Natural killer cell treated with Interleukin-12 subunit alpha and Interleukin-12 subunit beta and Interleukin-15 and Interleukin-18, amount 100 ng/mL, for 72 hours (primary cell): ENCODE results near the gene CEP63. TPM values are rescaled to one million over a fixed set of nuclear protein-coding genes. Genes with fewer than 3 reads are reported as not detected.

Source experiments
- ATAC-seq, 2 donors: fragments of 150-1000 bp; cut with Tn5 transposase in 1 of 2; sonication (Bioruptor Pico), chemical (Tn5 transposase) in 1 of 2; 2 replicates each; pipeline ENCODE4 v1.10.0; 2021
- DNase-seq: peaks from one replicate; pipeline ENCODE4 v3.0.0; 2022; ENCODE audit warnings: low spot score
- H3K27ac Mint-ChIP-seq, 2 donors: 1 replicate in 1 of 2; 2 replicates in 1 of 2; pipeline ENCODE4 v1.8.0; 2022; ENCODE audit warnings: mixed read lengths in 2 of 2, mild to moderate bottlenecking in 1 of 2, moderate library complexity in 1 of 2
- H3K27me3 Mint-ChIP-seq, 2 donors: 1 replicate in 1 of 2; 2 replicates in 1 of 2; pipeline ENCODE4 v1.8.0; 2022; ENCODE audit warnings: mixed read lengths in 2 of 2
- H3K36me3 Mint-ChIP-seq: one replicate; pipeline ENCODE4 v1.8.0; 2022; ENCODE audit warnings: mixed read lengths
- H3K4me1 Mint-ChIP-seq, 2 donors: 1 replicate in 1 of 2; 2 replicates in 1 of 2; pipeline ENCODE4 v1.8.0; 2022; ENCODE audit warnings: low read depth in 2 of 2, mixed read lengths in 2 of 2, mild to moderate bottlenecking in 1 of 2
- H3K4me3 Mint-ChIP-seq: one replicate; pipeline ENCODE4 v1.8.0; 2022; ENCODE audit warnings: mixed read lengths
- H3K9me3 Mint-ChIP-seq: 2 replicates; pipeline ENCODE4 v1.8.0; 2022; ENCODE audit warnings: mixed read lengths
- total RNA-seq, 2 donors: library from RNA; stranded (reverse); gene quantifications; one replicate each; pipeline ENCODE4 v1.2.3, GENCODE V29; 2022

The CEP63 gene
- total RNA-seq, 2 donors from 2014 or later, result 17.1 to 24.1 TPM

DNA sequence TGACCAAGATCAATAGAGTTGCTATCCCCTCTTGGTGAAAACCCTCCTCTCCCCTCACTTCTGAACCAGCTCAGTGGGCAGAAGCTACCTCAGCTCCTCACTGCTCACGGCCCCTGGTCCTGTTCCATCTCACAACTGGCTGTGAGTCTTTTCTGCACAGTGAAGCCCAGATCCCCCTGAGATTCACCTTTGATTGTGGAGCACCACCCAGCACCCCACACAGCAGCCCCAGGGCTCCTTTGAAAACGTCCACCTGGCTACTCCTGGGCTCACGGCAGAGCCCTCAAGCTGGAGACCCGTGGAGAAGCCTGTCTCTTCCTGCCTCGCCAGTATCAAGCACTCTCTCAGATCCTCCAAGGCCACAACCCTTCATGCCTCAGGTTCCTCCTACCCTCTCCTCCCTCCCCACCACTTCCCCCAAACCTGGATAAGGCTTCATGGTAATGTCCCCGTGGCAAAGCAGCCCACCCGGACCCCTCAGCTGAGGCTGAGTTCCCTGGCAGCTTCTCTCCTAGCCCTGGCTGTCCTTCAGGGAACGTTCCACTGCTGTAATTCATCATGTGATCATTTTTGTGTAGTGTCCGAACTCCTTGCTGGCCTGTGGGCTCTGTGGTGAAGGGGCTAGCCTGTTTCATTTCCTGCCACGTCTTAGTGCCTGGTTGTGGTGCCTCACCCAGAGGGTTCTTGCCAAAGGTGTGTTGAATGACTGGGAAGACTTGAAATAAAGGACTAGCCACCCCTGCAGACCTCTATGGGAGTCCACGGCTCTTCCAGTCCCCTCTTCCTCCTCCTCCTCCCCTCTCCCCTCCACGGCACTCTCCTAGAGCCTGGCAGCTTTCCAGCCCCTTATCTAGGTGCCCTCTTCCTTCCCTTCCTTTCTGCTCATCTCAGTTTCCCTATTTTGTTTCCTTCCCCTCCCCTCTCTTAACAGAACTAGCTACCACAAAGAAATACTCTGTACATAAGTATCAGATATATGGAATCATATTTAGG, 120.5 kb downstream of the CEP63 start:
- Mint-ChIP-seq H3K4me1 (peaks cover 0 to 6% of the 10 kb centered on the region in 2 donors), H3K27me3 (peaks cover 8 to 16% of the 10 kb centered on the region in 2 donors), H3K27ac (peak overlapping the region in 1 of 2 donors; percentile 21), H3K4me3 (peak overlapping the region; percentile 4), H3K9me3 (no peaks in the 10 kb centered on the region), H3K36me3 (no peaks in the 10 kb centered on the region)
- ATAC-seq (no peak), DNase-seq (no peak)

DNA sequence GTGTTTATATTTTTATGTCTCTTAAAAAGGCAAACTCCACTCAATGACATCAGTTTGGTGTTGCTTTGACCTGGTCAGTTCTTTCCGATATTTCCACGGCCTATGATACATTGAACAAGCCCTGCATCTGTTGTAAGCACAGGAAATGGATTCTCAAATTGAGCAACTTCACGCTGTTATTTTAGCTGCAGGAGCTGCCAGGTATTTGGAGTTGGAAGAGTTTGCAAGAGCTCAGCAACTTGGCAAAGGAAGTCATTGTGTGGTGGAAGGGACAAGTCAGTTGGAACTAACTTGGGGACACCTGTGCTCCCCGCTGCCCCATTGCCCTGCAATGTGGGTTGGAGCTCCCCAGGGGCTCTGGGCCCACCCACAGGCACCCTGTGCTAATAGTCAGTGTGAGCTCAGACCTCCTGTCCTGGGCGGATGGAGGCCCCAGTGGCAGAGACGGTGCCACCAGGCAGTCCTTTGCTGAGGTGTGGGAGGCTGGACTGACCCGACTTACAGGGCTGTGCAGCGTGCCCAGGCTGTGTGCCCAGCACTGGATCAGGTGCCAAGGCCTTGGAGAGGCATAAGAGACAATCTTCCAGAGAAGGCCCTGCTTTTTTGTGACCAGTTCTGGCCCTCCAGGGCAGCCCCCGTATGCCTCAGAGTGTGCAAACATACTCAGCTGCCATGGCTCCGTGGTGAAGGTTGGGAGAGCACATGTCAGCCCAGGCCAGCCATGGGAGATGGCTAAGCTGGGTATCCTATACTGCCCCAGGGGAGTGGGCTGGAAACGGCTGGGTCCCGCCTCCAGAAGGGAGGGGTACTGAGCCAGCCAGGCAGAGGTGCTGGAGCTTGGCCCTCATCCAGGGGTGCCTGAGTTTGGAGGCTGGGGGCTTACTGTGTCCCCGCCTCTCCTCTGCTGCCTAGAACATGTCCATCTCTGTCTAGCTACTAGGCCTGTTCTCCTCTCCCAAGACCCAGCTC, 121.5 kb downstream of the CEP63 start:
- Mint-ChIP-seq H3K4me1 (peaks cover 0 to 6% of the 10 kb centered on the region in 2 donors), H3K4me3 (no peak overlapping the region), H3K9me3 (no peaks in the 10 kb centered on the region), H3K36me3 (no peaks in the 10 kb centered on the region), H3K27me3 (peaks cover 10 to 16% of the 10 kb centered on the region in 2 donors), H3K27ac (peak overlapping the region in 1 of 2 donors; percentile 21)
- ATAC-seq (no peak), DNase-seq (no peak)

DNA sequence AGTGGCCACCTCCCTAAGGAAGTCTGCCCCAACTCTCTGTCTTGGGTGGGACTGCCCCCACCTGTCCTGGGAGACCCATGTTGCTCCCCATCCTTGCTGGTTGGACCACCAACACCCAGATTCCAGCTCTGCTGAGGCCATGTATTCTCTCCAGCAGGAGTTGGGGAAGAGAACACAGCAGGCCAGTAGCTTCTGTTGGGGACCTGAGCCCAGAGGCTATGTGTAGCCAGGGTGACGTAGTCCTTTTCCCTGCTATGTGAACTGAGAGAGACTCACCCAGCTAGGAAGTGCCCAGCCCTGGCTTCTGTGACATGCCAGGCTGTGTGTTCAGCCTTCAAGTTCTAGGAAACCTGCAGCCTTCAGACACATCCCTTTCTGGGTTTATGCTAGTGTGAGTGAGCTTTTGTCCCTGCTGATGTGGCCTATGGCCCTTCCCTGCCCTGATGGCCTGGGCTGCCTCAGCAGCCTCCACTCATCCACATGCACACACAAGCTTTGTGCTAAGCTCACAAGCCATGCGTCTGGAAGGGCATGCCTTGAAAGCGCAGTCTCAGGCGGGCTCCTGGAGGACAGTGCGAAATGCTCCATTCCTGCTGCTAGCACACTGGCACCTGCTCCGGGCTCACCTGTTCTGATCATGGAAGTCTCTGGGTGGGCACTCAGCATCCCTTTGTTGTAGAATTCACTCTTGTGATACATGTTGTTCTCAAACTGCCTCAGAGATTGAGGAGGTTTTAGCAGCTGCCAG, 122.3 kb downstream of the CEP63 start:
- ATAC-seq (no peak), DNase-seq (no peak)
- Mint-ChIP-seq H3K9me3 (no peaks in the 10 kb centered on the region), H3K4me3 (no peak overlapping the region), H3K27ac (no peak overlapping the region), H3K36me3 (no peaks in the 10 kb centered on the region), H3K4me1 (peaks cover 0 to 6% of the 10 kb centered on the region in 2 donors), H3K27me3 (peaks cover 10 to 22% of the 10 kb centered on the region in 2 donors)

DNA sequence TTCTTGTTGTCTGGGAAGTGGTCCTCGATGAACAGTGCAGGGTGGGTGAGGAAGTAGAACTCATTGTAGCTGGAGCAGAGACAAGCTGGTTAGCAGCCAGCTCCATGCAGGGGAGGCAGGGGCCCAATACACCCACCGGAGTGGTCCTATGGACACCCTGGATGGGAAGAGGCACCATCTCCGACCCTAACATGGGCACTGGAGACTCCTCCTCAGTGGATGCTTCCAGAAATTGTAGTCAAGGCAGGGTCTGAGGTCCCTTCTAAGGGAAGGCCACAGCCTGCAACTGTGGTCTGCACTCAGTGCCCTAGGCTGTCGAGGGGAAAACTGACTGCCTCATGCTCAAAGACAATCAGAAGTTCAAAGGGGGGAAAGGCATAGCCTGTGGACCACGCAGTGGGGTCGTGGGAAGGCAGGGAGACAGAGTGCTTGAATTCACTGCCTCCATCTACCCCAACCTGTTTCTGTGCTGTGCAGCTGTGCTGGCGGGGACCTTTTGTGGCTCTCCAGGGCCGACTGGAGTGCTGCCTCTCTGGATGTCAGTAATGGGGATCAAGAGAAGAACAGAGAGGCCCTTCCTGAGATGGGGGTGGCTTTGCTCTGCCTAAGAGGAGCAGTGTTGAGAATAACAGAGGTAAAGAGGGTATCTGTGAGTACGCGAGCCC, 123.0 kb downstream of the CEP63 start:
- no peaks in the 10 kb centered on the region for H3K9me3 Mint-ChIP-seq
- peaks cover 0 to 6% of the 10 kb centered on the region in 2 donors for H3K4me1 Mint-ChIP-seq
- H3K36me3 Mint-ChIP-seq, result no peaks in the 10 kb centered on the region
- H3K27ac Mint-ChIP-seq, result no peak overlapping the region
- H3K27me3 Mint-ChIP-seq, result peaks cover 10 to 22% of the 10 kb centered on the region in 2 donors
- DNase-seq (no peak), ATAC-seq (no peak)
- H3K4me3 Mint-ChIP-seq, result no peak overlapping the region

DNA sequence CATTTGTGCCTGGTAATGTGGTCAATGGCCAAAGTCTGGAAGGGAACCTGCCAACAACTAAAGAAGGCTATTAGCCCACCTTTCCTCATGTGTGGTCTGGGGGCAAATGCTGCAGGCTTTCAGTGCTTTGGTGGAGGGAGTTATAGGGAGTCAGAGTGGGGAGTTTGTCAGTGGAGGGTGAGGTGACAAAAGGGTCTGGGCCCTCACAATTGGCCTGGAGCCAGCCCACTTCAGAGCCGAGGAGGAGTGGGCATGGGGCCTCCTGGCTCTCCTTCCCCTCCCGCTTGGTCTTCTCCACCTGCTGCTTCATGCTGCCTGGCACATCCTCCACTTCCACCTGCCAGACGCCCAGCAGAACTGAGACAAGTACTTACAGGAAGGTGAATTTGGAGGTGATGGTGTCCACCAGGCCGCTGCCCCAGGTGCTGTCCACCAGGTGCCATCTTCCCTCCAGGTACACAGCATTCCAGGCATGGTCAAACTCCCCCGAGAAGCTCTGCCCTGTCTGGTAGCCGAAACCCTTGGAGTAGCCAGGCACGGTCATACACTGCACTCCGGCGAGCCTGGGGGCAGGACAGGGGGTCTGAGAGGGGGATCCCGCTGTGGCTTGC, 124.1 kb downstream of the CEP63 start:
- no peak overlapping the region for H3K27ac Mint-ChIP-seq

DNA sequence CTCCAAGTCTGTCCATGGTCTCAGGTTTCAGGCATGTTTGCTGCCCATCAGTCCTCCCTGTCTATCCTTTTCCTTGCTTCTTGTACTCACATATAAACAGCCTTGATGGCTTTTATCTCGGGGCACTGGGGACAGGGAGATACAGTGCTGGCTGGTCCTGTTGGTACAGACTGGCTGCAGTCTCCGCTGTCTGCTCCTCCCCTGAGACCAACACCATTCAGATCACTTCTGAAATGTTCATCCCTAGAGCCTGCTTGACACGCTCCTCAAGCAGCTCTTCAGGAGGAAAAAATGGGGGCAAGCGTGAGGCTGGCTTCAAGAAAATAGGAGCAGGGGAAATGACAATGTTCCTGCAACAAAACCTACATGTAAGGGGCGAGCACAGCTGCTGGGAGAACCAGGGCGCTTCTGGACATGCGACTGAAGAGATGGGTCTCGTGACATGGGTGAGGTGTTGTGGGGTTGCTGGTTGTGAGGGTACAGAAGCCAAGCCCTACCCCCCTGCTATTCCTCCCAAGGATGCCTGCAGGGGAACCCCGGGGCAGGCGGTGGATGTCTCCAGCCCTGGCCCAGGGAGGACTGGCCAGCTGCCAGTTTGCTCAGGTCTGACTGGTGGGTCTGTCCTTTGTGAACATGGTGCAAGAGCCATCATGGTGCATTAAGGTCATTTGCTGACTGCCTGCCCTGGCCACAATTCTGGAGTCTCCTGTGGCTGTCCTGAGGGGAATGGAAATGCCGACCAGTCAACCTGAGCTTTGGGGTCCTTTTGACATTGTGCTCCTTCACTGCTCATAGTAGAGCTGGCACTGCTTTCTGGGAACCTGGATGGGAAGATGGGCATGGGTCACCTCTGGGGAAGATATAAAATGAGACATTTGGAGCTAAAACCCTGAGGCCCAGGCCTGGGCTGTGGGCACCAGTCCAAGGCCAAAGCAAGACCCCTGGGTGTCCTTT, 124.9 kb downstream of the CEP63 start:
- no peak overlapping the region for H3K4me3 Mint-ChIP-seq
- H3K36me3 Mint-ChIP-seq, result no peaks in the 10 kb centered on the region
- H3K9me3 Mint-ChIP-seq, result no peaks in the 10 kb centered on the region
- no peak for DNase-seq
- ATAC-seq, result no peak
- peaks cover 10 to 19% of the 10 kb centered on the region in 2 donors for H3K27me3 Mint-ChIP-seq
- H3K27ac Mint-ChIP-seq, result no peak overlapping the region
- H3K4me1 Mint-ChIP-seq, result peaks cover 0 to 6% of the 10 kb centered on the region in 2 donors

More for the DNA sequence above, 124.1 kb downstream of the CEP63 start:
- H3K36me3 Mint-ChIP-seq, result no peaks in the 10 kb centered on the region
- H3K4me3 Mint-ChIP-seq, result no peak overlapping the region
- ATAC-seq (no peak), DNase-seq (no peak)
- peaks cover 10 to 22% of the 10 kb centered on the region in 2 donors for H3K27me3 Mint-ChIP-seq
- no peaks in the 10 kb centered on the region for H3K9me3 Mint-ChIP-seq
- H3K4me1 Mint-ChIP-seq, result peaks cover 0 to 6% of the 10 kb centered on the region in 2 donors

DNA sequence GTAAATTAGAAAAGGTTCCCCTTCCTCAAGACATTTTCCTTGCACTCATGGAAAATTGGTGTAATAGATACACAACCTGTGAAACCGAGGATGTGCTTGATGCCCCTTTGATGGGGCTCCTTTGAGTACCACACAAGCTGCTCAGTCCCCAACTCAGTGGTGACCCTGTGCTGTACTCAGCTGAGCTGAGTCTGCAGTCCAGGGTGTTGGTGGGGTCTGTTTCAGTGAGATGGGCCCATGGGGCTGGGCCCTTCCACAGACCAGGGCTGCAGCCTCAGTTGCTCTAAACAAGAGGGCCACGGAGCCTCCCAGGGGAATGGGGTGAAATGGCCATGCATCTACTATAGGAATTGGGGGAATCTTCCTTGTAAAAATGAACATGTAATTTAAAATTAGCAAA, 125.7 kb downstream of the CEP63 start:
- no peak overlapping the region for H3K4me3 Mint-ChIP-seq
- no peak for ATAC-seq
- no peak overlapping the region for H3K27ac Mint-ChIP-seq
- peaks cover 0 to 4% of the 10 kb centered on the region in 2 donors for H3K4me1 Mint-ChIP-seq
- no peak for DNase-seq
- H3K36me3 Mint-ChIP-seq, result no peaks in the 10 kb centered on the region
- H3K9me3 Mint-ChIP-seq, result no peaks in the 10 kb centered on the region
- H3K27me3 Mint-ChIP-seq, result peaks cover 8 to 13% of the 10 kb centered on the region in 2 donors

DNA sequence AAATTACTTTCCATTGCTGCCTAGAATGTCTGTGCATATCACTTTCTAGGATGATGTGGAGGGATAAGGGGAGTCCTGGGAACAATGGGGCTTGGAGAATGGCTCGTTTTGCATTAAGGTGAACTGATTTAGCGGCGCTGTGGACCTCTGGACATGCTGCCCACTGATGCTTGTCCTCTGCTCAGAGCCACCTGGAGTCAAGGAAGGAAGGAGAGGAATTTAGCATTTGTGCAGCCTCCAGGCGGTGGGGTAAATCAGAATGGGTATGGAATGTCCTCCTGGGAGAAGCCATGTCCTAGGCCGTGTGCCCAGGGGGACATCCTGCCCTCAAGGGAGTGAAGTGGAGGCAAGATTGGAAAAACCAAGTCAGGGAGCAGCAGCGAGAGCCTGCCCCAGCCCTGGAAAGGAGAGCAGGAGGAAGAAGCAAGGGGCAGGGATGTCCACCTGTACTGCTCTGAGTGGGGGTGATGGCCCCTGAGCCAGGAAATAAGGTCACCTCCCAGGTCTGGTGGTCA, 127.2 kb downstream of the CEP63 start:
- ATAC-seq (no peak), DNase-seq (no peak)
- H3K4me3 Mint-ChIP-seq, result no peak overlapping the region
- no peaks in the 10 kb centered on the region for H3K9me3 Mint-ChIP-seq
- H3K4me1 Mint-ChIP-seq, result no peaks in the 10 kb centered on the region
- H3K36me3 Mint-ChIP-seq, result no peaks in the 10 kb centered on the region
- H3K27me3 Mint-ChIP-seq, result peaks cover 2 to 6% of the 10 kb centered on the region in 2 donors
- H3K27ac Mint-ChIP-seq, result no peak overlapping the region

DNA sequence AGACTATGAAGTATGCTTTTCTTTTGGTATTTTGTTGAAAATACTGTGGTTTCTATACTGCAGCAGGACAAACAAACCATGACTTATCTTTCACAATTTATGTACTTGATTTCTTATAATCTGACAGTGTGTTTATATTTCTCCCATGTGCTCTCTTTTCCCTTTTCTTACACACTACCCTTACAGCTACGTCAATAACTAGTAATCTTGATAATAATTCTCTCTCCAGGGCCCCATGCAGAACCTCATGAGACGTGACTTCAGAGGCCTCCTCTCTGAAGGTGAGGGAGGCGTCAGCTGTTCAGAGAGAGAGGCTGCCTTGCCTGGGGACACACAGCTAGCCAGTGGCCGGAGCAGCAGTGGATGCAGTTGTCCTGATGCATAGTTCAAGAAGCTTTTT, 129.1 kb downstream of the CEP63 start:
- no peaks in the 10 kb centered on the region for H3K9me3 Mint-ChIP-seq
- H3K27me3 Mint-ChIP-seq, result peaks cover 2 to 6% of the 10 kb centered on the region in 2 donors
- no peaks in the 10 kb centered on the region for H3K36me3 Mint-ChIP-seq
- ATAC-seq (no peak), DNase-seq (no peak)
- H3K4me3 Mint-ChIP-seq, result no peak overlapping the region
- no peak overlapping the region for H3K27ac Mint-ChIP-seq
- no peaks in the 10 kb centered on the region for H3K4me1 Mint-ChIP-seq

DNA sequence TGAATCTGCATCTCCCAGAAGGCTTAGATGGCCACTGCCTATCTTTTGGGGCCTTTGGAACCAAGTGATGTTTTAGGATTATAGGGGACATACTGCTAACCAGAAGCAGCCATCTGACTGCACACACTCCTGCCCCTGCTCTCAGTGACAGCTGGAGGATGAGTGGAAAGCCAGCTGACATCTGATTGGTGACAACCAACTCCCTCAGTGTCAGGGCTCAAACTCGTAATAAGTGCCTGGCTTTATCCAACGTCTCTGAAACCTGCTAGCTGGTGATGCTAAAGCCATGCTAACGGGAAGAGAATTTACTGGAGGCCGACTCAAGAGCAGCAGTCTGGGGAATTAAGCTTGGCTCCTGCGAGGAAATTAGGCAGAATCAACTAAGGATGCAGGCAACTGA, 129.9 kb downstream of the CEP63 start:
- no peaks in the 10 kb centered on the region for H3K9me3 Mint-ChIP-seq
- no peak overlapping the region for H3K4me3 Mint-ChIP-seq
- H3K27ac Mint-ChIP-seq, result no peak overlapping the region
- no peaks in the 10 kb centered on the region for H3K4me1 Mint-ChIP-seq
- H3K27me3 Mint-ChIP-seq, result peaks cover 2 to 6% of the 10 kb centered on the region in 2 donors
- H3K36me3 Mint-ChIP-seq, result no peaks in the 10 kb centered on the region
- no peak for DNase-seq
- ATAC-seq, result no peak

DNA sequence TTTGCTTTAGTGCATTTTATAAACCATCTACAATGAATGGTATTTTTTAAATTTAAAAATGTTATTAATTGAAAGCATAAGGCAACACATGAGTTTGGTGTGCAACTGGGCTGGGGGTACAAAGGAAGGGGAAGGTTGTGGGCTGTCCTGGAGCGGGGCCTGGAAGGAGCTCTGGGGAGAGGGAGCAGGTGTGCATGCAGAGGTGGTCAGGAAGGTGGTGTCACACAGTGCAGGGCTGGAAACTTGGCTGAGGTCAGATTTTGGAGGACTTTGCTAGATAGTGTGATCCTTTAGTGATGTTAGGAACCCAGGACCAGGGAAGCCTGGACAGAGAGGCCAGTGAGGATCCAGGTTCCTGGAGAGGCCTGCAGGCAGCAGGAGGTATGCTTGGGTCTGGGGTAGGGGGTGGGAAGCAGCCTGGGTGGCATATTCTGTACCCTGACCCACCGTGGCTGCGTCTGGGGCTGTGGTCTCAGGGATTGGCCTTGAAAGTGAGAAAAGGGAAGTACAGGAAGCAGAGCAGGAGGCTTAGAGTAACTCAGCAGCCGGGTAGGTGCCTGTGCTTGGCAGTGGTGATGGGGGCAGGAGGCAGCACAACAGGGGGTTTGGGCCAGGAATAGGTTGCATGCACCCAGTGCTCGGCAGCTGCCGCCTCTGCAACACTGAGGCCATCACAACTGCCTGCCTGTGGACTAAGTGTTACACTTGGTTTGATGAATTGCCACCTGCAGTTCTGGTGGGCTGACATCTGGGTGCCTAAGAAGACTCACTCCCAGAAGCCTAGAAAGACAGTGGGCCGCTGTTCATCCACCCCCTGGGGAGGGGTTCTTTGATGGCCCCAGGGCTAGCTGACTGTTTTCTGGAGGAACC, 132.0 kb downstream of the CEP63 start:
- ATAC-seq, result peak in 1 of 2 donors; percentile 43
- Mint-ChIP-seq H3K4me1 (no peaks in the 10 kb centered on the region), H3K9me3 (no peaks in the 10 kb centered on the region), H3K36me3 (no peaks in the 10 kb centered on the region), H3K27ac (no peak overlapping the region), H3K4me3 (no peak overlapping the region), H3K27me3 (peaks cover 0 to 4% of the 10 kb centered on the region in 2 donors)
- no peak for DNase-seq
